GM18520 (cell line): ENCODE data around the gene OR6A2.

Experiments
- ATAC-seq: cut with Tn5 transposase; IDR thresholded peaks from one replicate; pipeline ENCODE4 v1.9.1; 2021; ENCODE audit not compliant: unreplicated experiment

Gene OR6A2

GRCh38 chr11:6757373-6757967 is 42.0 kb downstream of the OR6A2 start:
- peak; percentile 69 for ATAC-seq

GRCh38 chr11:6755953-6756347 is 43.5 kb downstream of the OR6A2 start:
- ATAC-seq, result no peak

- ATAC-seq, result no peak
Measured at GRCh38 chr11:6755303-6755952, 44.1 kb downstream of the OR6A2 start.

GRCh38 chr11:6747097-6747668 is 52.3 kb downstream of the OR6A2 start:
- ATAC-seq, result no peak

- ATAC-seq, result no peak
Measured at GRCh38 chr11:6746626-6747025, 52.9 kb downstream of the OR6A2 start.

GRCh38 chr11:6746086-6746618 is 53.3 kb downstream of the OR6A2 start:
- peak; percentile 62 for ATAC-seq

- peak; percentile 38 for ATAC-seq
Measured at GRCh38 chr11:6745465-6746015, 53.9 kb downstream of the OR6A2 start.

- ATAC-seq, result no peak
Measured at GRCh38 chr11:6745018-6745417, 54.5 kb downstream of the OR6A2 start.

- no peak for ATAC-seq
Measured at GRCh38 chr11:6742260-6742659, 57.2 kb downstream of the OR6A2 start.
